Measurements from ENCODE around the gene MCM3AP. TPM values are rescaled to one million over a fixed set of nuclear protein-coding genes. Genes with fewer than 3 reads are reported as not detected.

MCM3AP gene
- total and polyA plus RNA-seq, 9 of the 15 experiments (the other 6 are each of a cell fraction or from before 2014, with no cell fraction given) = 6.5 to 179 (median 69.6) TPM

GRCh38 chr21:46323227-46323709, 37.9 kb upstream of the MCM3AP start (continued):
- TF ChIP-seq AFF4 (CRISPR knock-in tag; IDR thresholded peaks at IDR 0.05) (no peak), CEBPG (CRISPR knock-in tag; IDR thresholded peaks at IDR 0.05) (peak; percentile 22; the same call in 1 of the 2 replicates), CEBPG (tag; conservative IDR thresholded peaks at IDR 0.05 in 1 of 2, IDR thresholded peaks at IDR 0.05 in 1 of 2) (no peak), FIP1L1 (IDR thresholded peaks at IDR 0.05; ENCODE audit: low read depth, low read length, poor library complexity, severe bottlenecking) (no peak), ZNF740 (CRISPR knock-in tag; IDR thresholded peaks at IDR 0.05) (no peak), ZNF740 (tag; IDR thresholded peaks at IDR 0.05) (no peak), KAT8 (IDR thresholded peaks at IDR 0.05; ENCODE audit: low read depth) (no peak), HSF4 (CRISPR knock-in tag; IDR thresholded peaks at IDR 0.05; ENCODE audit: borderline replicate concordance) (no peak), FOXM1 (IDR thresholded peaks at IDR 0.05; ENCODE audit: low read depth) (no peak), FOXM1 (CRISPR knock-in tag; IDR thresholded peaks at IDR 0.05; ENCODE audit: low read depth) (no peak; the same call in 1 of the 2 replicates), ZNF12 (CRISPR knock-in tag; IDR thresholded peaks at IDR 0.05) (no peak), RFX5 (IDR thresholded peaks at IDR 0.05; ENCODE audit: low read depth, low read length) (no peak), FOXJ3 (CRISPR knock-in tag; IDR thresholded peaks at IDR 0.05) (no peak), GTF2E2 (tag; IDR thresholded peaks at IDR 0.05) (no peak), CBFA2T3 (IDR thresholded peaks at IDR 0.05) (no peak), ZNF699 (CRISPR knock-in tag; IDR thresholded peaks at IDR 0.05; ENCODE audit: insufficient replicate concordance) (no peak), ZSCAN32 (CRISPR knock-in tag; IDR thresholded peaks at IDR 0.05) (peak; percentile 52; the same call in 1 of the 2 replicates), ZNF551 (CRISPR knock-in tag; IDR thresholded peaks at IDR 0.05) (no peak), NFIX (CRISPR knock-in tag; IDR thresholded peaks at IDR 0.05; ENCODE audit: low read depth) (no peak), BRF2 (IDR thresholded peaks at IDR 0.05; ENCODE audit: borderline replicate concordance, insufficient read depth, insufficient read length) (no peak), ZNF280B (CRISPR knock-in tag; IDR thresholded peaks at IDR 0.05) (no peak)

All from K562 (cell line).